ENCODE measurements around the gene PUS3. TPM values are rescaled to one million over a fixed set of nuclear protein-coding genes. Genes with fewer than 3 reads are reported as not detected.
"Not testable (repeated sequence)": the region's sequence is repeated elsewhere in the genome, so short reads cannot be mapped to it uniquely, and the experiment has no call there.

PUS3 gene
- total RNA-seq, 1 donor from 2014 or later = 14.3 TPM

- Mint-ChIP-seq H3K4me1 (ENCODE audit: low read depth, unreplicated experiment) (peaks cover 2% of the 10 kb centered on the region), H3K27me3 (ENCODE audit: low read depth, unreplicated experiment) (peaks cover 4% of the 10 kb centered on the region), H3K36me3 (ENCODE audit: low read depth, unreplicated experiment) (peaks cover 3% of the 10 kb centered on the region), H3K9me3 (ENCODE audit: unreplicated experiment) (peaks cover 4% of the 10 kb centered on the region), H3K27ac (ENCODE audit: unreplicated experiment) (no peak overlapping the region), H3K4me3 (ENCODE audit: unreplicated experiment) (no peak overlapping the region)
- H2AFZ ChIP-seq (ENCODE audit: low read depth, low read length) = no peak overlapping the region
- H3K4me3 ChIP-seq (ENCODE audit: insufficient read depth, low read depth, low read length) = no peak overlapping the region
- no peaks in the 10 kb centered on the region for H3K4me1 ChIP-seq (ENCODE audit: insufficient read depth, low read length)
- H3K27ac ChIP-seq (ENCODE audit: low read depth, low read length) = no peak overlapping the region
- TF ChIP-seq EZH2 (IDR thresholded peaks at IDR 0.05; ENCODE audit: insufficient read depth, low read length) (no peak), CTCF (IDR thresholded peaks at IDR 0.05; ENCODE audit: insufficient read depth, low read depth, low read length) (peak; percentile 48)
- H3K9me3 ChIP-seq (ENCODE audit: insufficient read depth, low read depth, low read length) = peaks cover 6% of the 10 kb centered on the region
- no peak for DNase-seq (ENCODE audit: low read depth)
- no peak for FAIRE-seq
- no peak overlapping the region for H3K4me2 ChIP-seq (ENCODE audit: low read length)
- H4K20me1 ChIP-seq (ENCODE audit: insufficient read depth, low read length) = no peaks in the 10 kb centered on the region
- H3K79me2 ChIP-seq (ENCODE audit: insufficient read depth, low read length) = no peaks in the 10 kb centered on the region
- H3K9ac ChIP-seq (ENCODE audit: low read length) = no peak overlapping the region
- H3K27me3 ChIP-seq (ENCODE audit: insufficient read depth, low read length) = no peaks in the 10 kb centered on the region
- no peaks in the 10 kb centered on the region for H3K36me3 ChIP-seq (ENCODE audit: insufficient read depth, low read length)
These were observed 31.4 kb downstream of the PUS3 start for GRCh38 chr11:125871391-125872137.

GRCh38 chr11:125869521-125869920 is 33.5 kb downstream of the PUS3 start:
- no peaks in the 10 kb centered on the region for H3K79me2 ChIP-seq (ENCODE audit: insufficient read depth, low read length)
- H4K20me1 ChIP-seq (ENCODE audit: insufficient read depth, low read length) = no peaks in the 10 kb centered on the region
- H3K36me3 ChIP-seq (ENCODE audit: insufficient read depth, low read length) = no peaks in the 10 kb centered on the region
- H3K4me1 Mint-ChIP-seq (ENCODE audit: low read depth, unreplicated experiment) = peaks cover 2% of the 10 kb centered on the region
- H3K4me3 ChIP-seq (ENCODE audit: insufficient read depth, low read depth, low read length) = no peak overlapping the region
- H3K9ac ChIP-seq (ENCODE audit: low read length) = no peak overlapping the region
- peaks cover 4% of the 10 kb centered on the region for H3K27me3 Mint-ChIP-seq (ENCODE audit: low read depth, unreplicated experiment)
- H3K9me3 ChIP-seq (ENCODE audit: insufficient read depth, low read depth, low read length) = peaks cover 6% of the 10 kb centered on the region
- TF ChIP-seq CTCF (IDR thresholded peaks at IDR 0.05; ENCODE audit: insufficient read depth, low read depth, low read length) (no peak), EZH2 (IDR thresholded peaks at IDR 0.05; ENCODE audit: insufficient read depth, low read length) (no peak)
- H2AFZ ChIP-seq (ENCODE audit: low read depth, low read length) = no peak overlapping the region
- no peak overlapping the region for H3K27ac Mint-ChIP-seq (ENCODE audit: unreplicated experiment)
- DNase-seq (ENCODE audit: low read depth) = no peak
- no peaks in the 10 kb centered on the region for H3K27me3 ChIP-seq (ENCODE audit: insufficient read depth, low read length)
- peaks cover 4% of the 10 kb centered on the region for H3K9me3 Mint-ChIP-seq (ENCODE audit: unreplicated experiment)
- H3K4me3 Mint-ChIP-seq (ENCODE audit: unreplicated experiment) = no peak overlapping the region
- no peaks in the 10 kb centered on the region for H3K4me1 ChIP-seq (ENCODE audit: insufficient read depth, low read length)
- H3K27ac ChIP-seq (ENCODE audit: low read depth, low read length) = no peak overlapping the region
- no peak for FAIRE-seq
- H3K4me2 ChIP-seq (ENCODE audit: low read length) = no peak overlapping the region
- H3K36me3 Mint-ChIP-seq (ENCODE audit: low read depth, unreplicated experiment) = peaks cover 3% of the 10 kb centered on the region

DNA sequence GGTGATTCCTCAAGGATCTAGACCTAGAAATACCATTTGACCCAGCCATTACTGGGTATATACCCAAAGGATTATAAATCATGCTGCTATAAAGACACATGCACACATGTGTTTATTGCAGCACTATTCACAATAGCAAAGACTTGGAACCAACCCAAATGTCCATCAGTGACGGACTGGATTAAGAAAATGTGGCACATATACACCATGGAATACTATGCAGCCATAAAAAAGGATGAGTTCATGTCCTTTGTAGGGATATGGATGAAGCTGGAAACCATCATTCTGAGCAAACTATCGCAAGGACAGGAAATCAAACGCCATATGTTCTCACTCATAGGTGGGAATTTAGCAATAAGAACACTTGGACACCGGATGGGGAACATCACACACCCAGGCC is 37.7 kb downstream of the PUS3 start:
- not testable (repeated sequence) for H3K9me3 ChIP-seq (ENCODE audit: insufficient read depth, low read depth, low read length); H3K9ac ChIP-seq (ENCODE audit: low read length); H3K79me2 ChIP-seq (ENCODE audit: insufficient read depth, low read length); FAIRE-seq; H3K4me2 ChIP-seq (ENCODE audit: low read length); H3K4me1 Mint-ChIP-seq (ENCODE audit: low read depth, unreplicated experiment); H3K36me3 ChIP-seq (ENCODE audit: insufficient read depth, low read length); H3K4me1 ChIP-seq (ENCODE audit: insufficient read depth, low read length); H3K9me3 Mint-ChIP-seq (ENCODE audit: unreplicated experiment); H3K4me3 Mint-ChIP-seq (ENCODE audit: unreplicated experiment); H3K36me3 Mint-ChIP-seq (ENCODE audit: low read depth, unreplicated experiment); H3K27ac ChIP-seq (ENCODE audit: low read depth, low read length); H3K4me3 ChIP-seq (ENCODE audit: insufficient read depth, low read depth, low read length); H2AFZ ChIP-seq (ENCODE audit: low read depth, low read length); H3K27ac Mint-ChIP-seq (ENCODE audit: unreplicated experiment); H3K27me3 Mint-ChIP-seq (ENCODE audit: low read depth, unreplicated experiment); H3K27me3 ChIP-seq (ENCODE audit: insufficient read depth, low read length); H4K20me1 ChIP-seq (ENCODE audit: insufficient read depth, low read length); DNase-seq (ENCODE audit: low read depth)

DNA sequence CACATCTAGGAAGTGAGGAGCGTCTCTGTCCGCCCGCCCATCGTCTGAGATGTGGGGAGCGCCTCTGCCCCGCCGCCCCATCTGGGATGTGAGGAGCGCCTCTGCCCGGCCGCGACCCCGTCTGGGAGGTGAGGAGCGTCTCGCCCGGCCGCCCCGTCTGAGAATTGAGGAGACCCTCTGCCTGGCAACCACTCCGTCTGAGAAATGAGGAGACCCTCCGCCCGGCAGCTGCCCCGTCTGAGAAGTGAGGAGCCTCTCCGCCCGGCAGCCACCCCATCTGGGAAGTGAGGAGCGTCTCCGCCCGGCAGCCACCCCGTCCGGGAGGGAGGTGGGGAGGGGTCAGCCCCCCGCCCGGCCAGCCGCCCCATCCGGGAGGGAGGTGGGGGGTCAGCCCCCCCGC is 40.2 kb downstream of the PUS3 start:
- H3K9ac ChIP-seq (ENCODE audit: low read length); FAIRE-seq; H3K27ac ChIP-seq (ENCODE audit: low read depth, low read length); H3K4me1 Mint-ChIP-seq (ENCODE audit: low read depth, unreplicated experiment); H3K36me3 ChIP-seq (ENCODE audit: insufficient read depth, low read length); H3K36me3 Mint-ChIP-seq (ENCODE audit: low read depth, unreplicated experiment); H3K27me3 Mint-ChIP-seq (ENCODE audit: low read depth, unreplicated experiment); H3K4me3 ChIP-seq (ENCODE audit: insufficient read depth, low read depth, low read length); H2AFZ ChIP-seq (ENCODE audit: low read depth, low read length); H3K4me3 Mint-ChIP-seq (ENCODE audit: unreplicated experiment); H4K20me1 ChIP-seq (ENCODE audit: insufficient read depth, low read length); H3K27me3 ChIP-seq (ENCODE audit: insufficient read depth, low read length); H3K27ac Mint-ChIP-seq (ENCODE audit: unreplicated experiment); DNase-seq (ENCODE audit: low read depth); H3K9me3 ChIP-seq (ENCODE audit: insufficient read depth, low read depth, low read length); H3K4me1 ChIP-seq (ENCODE audit: insufficient read depth, low read length); H3K79me2 ChIP-seq (ENCODE audit: insufficient read depth, low read length); H3K4me2 ChIP-seq (ENCODE audit: low read length): not testable (repeated sequence)
- H3K9me3 Mint-ChIP-seq (ENCODE audit: unreplicated experiment) = peaks cover 18% of the 10 kb centered on the region

GRCh38 chr11:125857670-125858069 is 45.3 kb downstream of the PUS3 start:
- not testable (repeated sequence) for H3K9me3 ChIP-seq (ENCODE audit: insufficient read depth, low read depth, low read length); H3K36me3 Mint-ChIP-seq (ENCODE audit: low read depth, unreplicated experiment); DNase-seq (ENCODE audit: low read depth); H3K27me3 ChIP-seq (ENCODE audit: insufficient read depth, low read length); H3K4me1 ChIP-seq (ENCODE audit: insufficient read depth, low read length); H3K4me3 Mint-ChIP-seq (ENCODE audit: unreplicated experiment); H3K79me2 ChIP-seq (ENCODE audit: insufficient read depth, low read length); FAIRE-seq; H3K27ac ChIP-seq (ENCODE audit: low read depth, low read length); H3K36me3 ChIP-seq (ENCODE audit: insufficient read depth, low read length); H3K27me3 Mint-ChIP-seq (ENCODE audit: low read depth, unreplicated experiment); H3K9ac ChIP-seq (ENCODE audit: low read length); H3K4me3 ChIP-seq (ENCODE audit: insufficient read depth, low read depth, low read length); H3K4me2 ChIP-seq (ENCODE audit: low read length); H3K4me1 Mint-ChIP-seq (ENCODE audit: low read depth, unreplicated experiment); H3K27ac Mint-ChIP-seq (ENCODE audit: unreplicated experiment); H4K20me1 ChIP-seq (ENCODE audit: insufficient read depth, low read length); H2AFZ ChIP-seq (ENCODE audit: low read depth, low read length)
- peaks cover 19% of the 10 kb centered on the region for H3K9me3 Mint-ChIP-seq (ENCODE audit: unreplicated experiment)

All from astrocyte (in vitro differentiated cells and primary cell).